ENCODE data around the gene ZBTB24.
"Not testable (repeated sequence)": the region's sequence is repeated elsewhere in the genome, so short reads cannot be mapped to it uniquely, and the experiment has no call there.

Gene ZBTB24

DNA sequence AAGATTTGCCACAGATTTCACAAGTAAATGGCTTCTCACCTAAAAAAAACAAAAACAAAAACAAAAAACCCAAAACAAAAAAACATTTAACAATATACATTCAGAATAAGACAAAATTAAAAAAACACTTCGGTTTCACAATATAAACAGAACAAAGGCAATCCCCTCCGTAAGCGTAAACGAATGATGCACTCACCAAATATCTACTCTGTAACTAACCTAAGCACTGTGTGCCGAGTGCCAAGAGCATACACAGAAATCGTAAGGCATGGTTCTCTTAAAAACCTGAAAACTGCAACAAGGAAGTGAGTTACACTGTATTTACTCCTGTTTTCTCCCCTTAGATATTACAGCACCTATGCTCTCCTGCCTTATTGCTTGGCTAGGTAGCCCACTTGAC, 15.3 kb downstream of the ZBTB24 start:
- no peak for DNase-seq

DNA sequence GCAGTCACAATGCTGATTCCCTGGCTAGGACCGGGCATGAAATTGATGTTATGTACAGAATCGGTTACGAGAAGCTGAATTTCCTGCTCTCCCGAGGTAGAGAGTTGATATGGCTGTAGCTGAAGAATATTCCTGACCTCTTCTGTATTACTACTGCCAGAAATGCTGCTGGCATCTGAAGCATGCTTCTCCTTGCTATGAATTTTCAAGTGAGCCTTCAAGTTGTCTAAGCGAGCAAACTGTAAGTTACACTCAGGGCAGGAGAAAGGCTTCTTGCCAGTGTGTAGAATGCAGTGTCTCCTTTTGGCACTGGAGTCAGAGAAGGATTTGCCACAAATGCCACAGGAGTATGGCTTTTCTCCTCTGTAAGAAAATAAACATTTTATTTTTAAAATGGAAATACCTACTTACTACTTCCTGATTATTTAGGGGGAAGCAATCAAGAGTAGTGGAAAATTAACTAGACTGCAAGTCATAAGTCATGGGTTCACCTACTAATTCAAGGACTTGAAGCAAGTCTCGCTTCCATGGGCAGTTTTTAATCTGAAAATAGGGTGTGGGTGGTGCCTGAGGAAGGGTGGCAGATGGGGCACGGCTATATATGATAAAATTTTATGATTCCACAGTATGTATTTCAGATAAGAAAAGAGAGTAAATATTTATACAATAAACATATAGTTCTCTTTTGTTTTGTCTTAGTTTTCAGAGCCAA, 16.7 kb downstream of the ZBTB24 start:
- no peak for DNase-seq

DNA sequence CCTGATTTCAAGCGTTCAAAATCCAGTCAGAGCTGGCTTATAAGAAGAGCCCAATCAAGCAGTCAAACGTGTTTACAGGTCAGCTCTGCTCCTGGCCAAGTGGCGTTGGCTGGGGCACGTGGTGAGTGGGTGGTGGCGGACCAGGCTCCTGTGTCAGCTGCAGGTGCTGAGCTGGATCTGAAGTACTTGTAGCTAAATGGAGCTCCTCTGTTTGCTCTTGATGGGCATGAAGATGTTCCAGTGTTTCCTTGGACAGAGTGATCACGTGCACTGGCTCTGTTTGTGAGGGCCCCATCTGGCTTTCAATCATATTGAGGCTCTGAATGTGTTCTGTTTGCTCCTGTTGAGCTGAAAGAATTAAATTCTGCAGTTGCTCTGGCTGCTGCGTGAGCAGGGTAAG, 17.2 kb downstream of the ZBTB24 start:
- DNase-seq: no peak

DNA sequence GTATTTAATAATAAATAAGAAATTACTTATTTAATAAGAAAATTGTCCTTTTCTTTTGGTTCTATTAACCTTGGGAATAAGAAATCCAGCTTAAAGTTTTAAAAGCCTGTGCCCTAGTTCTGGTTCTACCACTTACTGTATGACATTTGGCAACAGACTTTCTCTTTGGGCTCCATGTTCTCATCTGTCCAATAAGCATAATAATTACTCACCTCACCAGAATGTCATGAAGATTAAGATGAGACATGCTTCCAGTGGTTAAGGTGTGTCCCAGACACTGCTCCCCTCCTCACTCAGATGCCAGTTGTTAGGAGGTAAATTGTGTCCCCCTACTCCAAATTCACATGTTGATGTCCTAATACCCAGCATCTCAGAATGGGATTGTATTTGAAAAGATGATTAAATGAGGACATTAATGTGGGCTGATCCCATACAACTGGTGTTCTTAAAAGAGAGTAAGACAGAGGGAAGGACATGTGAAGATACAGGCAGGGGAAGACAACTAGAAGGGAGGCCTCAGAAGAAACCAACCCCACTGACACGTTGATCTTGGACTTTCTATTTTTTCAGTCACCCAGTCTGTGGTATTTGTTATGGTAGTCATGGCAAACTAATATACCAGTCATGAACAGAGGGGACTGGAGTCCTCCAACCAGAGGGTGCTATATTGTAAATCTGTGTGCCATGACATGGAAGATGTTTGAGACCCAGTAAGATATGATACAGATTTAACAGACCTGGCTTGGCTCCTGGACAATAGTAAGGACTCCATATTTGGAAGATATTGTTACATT, 21.1 kb downstream of the ZBTB24 start:
- DNase-seq: no peak

DNA sequence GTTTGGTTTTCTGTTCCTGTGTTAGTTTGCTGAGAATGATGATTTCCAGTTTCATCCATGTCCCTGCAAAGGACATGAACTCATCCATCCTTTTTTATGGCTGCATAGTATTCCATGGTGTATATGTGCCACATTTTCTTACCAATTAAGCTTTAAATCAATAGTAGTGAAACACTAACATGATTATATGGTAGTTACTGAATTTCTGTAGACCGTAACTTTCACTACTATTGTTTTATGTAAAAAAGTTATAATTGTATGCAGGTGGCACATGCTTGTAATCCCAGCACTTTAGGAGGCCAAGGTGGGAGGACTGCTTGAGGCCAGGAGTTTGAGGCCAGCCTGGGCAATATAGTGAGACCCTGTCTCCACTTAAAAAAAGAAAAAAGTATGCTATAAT, 21.8 kb downstream of the ZBTB24 start:
- DNase-seq: not testable (repeated sequence)

DNA sequence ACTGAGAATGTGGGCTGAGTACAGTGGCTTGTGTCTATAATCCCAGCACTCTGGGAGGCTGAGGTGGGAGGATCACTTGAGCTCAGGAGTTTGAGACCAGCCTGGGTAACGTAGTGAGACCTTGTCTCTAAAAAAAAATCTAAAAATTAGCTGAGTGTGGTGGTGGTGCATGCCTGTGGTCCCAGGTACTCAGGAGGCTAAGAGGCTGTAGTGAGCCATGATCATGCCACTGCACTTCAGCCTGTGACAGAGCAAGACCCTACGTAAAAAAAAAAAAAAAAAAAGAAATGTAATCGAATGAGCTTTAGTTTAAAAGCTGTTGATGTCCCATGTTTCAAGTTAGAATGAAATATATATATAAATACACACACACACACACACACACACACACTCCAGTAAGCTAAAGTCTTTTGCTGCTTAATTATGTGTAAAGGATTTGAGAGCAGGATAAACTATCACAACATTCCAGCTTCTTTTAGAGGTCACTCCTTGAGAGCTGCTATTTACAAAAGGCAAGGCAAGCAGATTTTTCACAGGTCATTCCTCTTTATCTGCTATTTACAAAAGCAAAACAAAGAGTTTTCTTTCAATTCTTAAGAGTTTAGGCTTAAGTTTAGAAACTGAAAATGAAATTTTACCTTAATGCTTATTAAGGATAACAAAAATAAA, 22.7 kb downstream of the ZBTB24 start:
- no peak for DNase-seq

DNA sequence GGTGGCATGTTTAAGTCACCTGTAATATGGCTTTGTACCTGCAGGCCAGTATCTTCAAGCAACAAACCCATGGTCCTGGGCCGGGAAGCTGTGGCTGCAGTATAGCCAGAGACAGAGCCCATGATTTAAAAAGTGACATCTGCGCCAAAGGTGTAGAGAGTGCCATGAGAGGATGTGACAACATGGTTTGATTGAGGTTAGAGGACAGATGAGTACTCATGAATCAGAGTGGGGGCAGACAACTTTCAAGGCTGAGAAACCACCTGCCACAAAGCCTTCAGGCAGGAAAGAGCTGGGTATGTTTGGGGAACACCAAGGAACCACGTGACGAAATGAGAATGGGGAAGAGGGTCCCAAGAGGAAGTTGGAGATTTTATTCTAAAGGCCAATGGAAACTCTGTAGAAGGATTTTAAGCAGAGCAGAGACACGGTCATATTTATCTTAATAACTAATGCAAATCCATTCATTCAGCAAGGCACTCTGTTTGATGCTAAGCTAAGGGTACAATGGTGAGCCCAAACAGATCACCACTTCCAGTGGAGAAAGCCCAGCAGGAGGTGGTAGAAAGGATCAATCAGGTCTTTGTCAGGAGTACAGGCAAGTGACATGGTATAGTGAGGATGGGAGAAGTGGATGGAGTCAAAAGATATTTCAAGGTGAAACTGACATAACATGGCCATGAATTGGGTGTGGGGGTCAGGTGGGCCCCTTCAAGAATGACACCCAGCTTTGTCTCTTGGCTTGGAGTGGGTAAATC, 24.1 kb downstream of the ZBTB24 start:
- DNase-seq: no peak

DNA sequence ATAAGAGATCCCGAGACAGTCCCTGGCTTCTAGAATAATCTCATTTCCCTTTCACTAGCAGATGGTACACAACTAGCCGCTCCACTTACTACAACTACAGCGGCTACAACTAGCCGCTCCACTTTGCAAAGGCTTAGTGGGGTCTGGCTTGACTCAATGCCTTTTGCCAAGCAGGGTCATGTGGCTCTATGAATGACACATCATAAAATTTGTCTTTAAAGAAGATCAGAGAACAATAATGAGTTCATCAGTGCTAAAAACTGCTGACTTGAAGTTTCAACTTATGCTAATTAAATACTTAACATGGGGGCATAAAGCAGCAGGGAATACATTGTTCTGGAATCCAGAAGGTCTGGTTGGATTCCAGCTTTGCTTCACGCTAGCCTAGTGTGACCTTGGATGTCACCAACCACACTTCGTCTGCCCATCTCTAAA, 25.4 kb downstream of the ZBTB24 start:
- DNase-seq: no peak

DNA sequence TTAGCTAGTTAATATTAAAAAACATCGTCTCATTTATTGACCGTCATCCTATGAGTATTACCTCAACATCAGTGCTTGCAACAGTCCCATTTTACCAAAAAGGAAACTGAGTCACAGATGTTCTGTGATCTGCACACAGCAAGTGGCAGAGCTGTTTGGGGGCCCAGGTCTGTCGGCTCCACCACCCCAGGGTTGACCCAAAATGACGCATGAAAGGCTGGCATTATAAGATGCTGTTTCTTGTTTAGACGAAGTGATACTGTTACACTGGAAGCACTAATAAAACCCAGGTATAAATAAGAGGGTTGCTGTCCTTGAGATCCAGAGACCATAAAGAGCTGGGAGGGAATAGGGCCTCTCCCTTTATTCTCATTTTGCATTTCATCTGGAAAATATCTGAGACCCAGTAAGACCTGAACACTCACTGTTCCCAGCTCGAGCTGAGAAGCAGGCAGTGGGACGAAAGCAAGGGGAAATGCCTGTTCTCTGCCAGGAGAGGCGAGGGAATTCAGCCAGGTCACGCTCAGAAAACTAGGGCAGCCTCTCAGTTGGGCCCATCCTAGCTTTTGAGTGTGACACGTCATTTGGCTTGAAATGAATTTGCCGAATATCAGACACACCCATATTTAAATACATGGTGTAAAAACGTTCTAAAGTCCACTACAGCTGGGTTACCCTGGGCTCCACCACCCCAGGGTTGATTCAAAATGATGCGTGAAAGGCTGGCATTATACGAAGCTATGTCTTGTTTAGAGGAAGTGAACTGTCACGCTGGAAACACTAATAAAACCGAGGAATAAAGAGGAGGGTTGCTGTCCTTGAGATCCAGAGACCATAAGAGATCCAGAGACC, 26.1 kb downstream of the ZBTB24 start:
- no peak for DNase-seq

DNA sequence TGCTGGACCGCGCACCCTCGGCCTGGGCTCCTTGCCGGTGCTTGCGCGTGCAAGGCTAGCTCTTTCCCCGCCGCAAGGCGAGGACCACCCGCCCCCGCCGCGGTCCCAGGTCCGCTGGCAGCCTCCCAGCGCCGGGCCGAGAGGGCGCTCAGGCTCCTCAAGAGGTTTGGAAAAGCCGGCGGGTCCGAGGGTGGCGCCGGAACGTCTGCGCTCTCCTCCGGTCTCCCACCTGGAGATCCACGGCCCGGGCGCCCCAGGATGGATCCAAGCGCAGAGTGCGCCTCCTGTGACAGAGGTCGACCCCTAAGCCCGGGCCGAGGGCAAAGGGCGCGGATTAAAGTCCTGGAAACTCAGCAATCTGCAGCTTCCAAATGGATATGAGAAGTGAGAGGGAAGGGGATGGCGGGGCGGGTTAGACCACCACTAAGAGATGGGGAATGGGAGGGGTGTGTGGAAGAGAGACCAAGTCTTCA, 26.9 kb downstream of the ZBTB24 start:
- DNase-seq: no peak

DNA sequence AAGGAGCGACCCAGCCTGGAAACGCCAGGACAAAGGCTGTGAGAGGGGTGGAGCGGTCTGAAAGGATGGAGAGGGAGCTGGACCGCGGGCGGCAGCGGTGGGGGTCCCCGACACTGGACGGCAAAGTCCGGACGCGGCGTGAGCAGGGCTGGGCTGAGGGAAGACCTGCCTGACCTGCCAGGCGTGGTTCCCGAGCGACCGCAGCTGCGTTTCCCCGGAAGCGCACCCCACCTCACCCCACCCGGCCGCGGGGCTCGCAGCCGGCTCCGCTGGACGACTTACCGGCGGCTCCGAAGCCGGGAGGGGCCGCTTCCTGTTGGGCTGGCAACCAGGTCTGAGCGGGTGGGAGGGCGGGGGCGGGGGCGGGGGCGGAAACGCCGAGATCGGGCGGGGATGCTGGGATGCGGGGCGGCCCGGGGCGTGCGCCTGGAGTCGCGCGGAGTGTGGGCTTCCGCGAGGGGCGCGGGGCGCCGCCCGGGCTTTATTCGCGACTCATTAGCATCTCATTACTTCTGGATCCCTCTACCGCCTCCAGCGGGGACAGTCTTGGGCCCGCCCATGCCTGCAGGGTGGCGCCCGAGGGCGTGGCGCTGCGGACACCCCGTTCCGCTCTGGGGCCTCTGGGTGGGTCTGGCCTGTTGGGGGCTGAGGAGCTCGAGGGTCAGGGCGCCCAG, 27.4 kb downstream of the ZBTB24 start, which contains the start of gene MICAL1:
Gene MICAL1 (minus strand): TSS at position 336 of the 674 bp plus-strand sequence. CDS start 1,576 bp downstream, outside the sequence.
- DNase-seq: peak in 2 of 4 experiments; percentile 46 to 61

DNA sequence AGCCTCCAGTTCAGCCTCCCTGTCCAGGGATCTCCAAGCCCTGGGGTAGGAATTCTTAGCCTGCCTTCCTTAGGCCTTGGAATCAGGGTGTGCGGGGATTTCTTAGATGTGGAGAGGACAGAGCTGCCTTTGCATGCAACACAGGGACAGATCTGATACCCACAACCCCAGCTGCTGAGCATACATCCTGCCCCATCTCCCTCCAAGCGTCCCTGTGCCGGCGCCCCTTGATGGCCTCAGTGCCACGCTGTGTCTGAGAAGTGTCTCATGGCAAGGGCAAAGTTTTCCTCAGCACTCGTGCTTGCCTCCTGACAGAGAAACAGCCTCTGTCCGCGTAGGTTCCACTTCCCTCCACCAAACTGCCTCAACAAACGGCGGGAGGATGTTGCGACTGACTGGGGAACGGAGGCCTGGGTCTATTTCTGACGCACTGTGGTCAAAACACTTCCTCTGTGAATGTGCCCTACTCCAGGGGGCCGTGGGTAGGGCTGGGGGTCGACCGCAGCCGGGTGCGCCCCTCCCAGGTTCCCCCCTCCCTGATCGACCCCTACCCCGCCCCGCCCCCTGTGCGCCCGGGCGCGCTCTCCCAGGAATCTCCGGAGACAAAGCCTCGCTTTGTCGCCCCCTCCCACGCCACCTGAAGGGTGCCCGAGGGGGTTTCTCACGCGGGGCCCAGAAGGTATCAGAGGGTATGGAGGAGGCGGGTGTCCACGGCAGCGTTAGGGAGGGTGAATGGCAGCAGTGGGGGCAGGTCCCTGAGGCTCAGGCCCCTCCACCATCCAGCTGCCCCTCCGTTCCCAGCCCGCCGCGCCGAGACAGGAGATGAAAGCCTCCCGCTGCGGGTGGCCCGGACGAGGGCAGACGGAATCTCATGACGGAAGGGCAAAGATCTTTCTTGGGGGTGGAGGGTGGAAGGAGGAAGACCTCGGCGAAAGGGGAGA, 28.3 kb downstream of the ZBTB24 start:
- DNase-seq: peak in 2 of 4 experiments; percentile 45 to 50

DNA sequence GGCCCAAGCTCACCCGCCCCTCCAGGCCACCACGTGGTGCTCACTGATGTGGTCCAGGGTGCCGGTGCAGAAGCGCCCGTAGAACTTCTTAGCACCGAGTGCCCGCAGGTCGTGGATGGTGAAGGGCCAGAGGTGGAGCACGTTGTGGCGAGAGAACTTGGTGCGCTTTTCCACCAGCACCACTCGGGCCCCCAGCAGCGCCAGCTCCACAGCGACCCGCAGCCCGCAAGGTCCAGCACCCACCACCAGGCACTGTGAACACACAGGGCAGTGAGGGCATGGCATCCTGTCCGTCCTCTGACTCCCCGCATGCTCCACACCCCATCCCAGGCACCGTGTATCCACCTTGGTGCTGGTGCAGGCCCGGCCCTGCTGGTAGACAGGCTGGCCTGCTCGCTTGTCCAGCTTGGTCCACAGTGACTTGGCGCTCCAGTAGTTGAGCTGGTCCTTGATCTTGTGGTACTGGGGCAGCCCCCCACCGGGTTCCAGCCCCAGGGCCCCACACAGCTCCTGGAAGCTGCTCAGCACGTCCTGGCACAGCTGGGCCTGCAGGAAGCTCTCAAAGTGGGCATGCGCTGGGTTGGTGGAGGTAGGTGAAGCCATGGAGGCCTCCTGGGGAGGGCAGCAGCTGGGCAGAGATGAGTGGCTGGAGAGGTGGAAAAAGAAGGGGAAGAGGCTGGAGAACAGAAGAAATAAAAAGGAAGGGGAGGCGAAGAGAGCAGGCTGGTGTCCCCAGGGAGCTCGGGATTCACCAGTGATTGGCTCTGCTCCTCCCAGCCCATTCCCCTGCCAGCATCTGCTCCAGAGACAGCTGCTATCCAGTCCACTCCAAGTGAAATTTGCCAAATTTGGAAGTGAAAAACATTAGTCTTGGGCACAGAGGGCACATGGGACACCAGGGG, 29.2 kb downstream of the ZBTB24 start:
- no peak for DNase-seq

DNA sequence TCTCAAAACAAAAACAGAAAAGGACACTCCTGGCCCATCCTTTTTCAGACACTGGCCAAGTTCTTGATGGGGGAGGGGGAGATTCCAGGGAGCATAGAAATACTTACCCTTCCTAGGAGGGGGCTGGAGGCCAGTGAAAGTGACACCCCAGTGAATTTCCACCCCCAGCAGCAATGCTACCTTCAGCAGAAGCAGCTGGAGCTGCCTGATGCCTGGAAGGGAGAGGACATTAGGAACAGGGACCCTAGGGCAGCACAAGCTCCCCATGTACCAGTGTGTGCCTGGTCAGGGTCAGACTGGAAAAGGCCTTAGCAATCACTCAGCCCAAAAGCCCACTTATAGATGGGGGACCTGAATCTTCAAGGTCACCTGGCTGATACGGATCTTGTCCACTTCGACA, 29.9 kb downstream of the ZBTB24 start:
- no peak for DNase-seq

DNA sequence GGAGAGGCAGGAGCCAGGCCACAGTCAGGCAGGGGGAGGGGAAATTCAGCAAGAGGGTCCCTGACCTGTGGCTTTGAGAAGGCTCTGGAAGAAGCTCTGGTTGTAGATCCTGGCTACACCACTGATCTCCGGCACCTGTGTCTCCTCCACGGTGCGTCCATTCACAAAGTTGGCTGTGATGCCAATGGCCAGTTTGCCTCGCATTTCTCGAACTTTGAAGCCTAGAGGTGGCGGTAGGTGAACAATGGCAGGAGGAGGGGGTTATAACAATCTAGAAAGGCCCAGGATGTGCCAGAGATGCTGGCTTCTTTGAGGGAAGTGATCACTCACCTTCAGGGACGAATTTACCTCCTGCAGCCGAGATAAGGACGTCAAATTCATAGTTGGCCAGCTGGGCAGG, 30.8 kb downstream of the ZBTB24 start:
- no peak for DNase-seq

DNA sequence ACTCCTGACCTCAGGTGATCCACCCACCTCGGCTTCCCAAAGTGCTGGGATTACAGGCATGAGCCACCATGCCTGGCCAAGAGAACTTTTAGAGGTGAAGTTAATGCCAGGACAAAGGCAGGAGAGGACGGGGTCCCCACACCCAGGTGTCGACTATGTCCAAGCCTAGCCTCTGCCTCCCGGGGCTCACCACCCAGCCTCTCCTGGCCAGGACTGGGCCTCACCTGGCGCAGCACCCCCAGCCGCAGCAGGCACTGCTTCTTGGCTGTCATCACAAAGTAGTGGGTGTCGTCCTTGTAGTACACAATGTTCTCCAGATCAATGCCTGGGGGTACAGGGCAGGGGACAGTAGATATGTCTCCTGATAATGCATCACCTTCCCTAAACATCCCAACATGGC, 31.6 kb downstream of the ZBTB24 start:
- DNase-seq: no peak

DNA sequence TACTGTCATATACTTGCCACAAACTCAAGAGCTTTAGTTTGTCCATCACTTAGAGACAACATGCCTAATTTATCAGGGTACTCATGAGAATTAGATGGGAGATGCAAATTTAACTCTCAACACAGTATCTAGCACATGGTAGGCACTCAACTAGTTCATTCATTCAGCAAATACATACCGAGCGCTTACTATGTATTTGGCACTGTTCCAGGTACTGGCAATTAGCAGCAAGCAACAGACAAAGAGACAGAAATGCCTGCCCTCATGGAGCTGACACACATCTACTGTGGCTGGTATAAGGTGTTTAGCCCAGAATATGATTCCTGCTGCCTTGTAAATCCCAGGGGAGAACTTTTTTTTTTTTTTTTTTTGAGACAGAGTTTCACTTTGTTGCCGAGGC, 32.2 kb downstream of the ZBTB24 start:
- DNase-seq: no peak

DNA sequence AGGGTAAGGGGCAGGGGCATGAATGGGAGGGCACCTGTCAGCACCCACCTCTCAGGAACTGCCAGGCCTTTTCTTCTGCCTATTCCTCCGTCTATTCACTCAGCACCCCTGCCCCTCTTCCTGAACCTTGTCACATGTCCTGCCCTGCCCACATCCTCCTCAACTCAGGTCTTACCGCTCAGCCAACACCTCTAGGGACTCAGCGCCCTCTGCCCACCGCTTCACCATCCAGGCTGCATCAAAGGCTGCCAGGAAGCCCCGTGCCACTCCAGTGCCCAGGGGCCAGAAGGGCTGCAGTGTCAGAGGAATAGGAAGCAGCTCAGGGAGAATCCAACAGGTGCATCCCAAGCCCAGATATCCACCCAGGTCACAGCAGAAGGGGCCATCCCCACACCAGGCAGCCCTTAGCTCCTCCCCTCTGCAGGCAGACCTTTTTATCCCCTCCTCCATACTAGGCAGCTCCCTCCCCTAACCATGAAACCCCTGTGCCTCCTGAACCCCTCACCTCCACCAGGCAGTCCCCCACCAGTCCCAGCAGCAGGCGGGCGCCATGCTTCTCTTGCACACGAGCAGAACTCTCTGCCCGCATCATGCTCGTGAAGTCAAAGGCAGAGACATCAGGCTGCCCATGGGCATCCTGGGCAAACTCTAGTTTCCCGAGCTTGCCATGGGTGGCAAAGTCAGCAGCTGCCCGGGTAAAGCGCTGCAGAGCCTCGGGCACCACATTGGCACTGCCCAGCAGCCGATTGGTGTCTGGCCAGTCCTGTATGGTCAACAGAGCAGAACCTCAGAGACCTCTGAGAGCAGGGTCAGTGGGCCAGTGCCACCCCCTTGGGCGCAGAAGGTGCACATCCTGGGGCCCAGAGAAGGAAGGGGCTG, 33.0 kb downstream of the ZBTB24 start:
- DNase-seq: peak in 1 of 4 experiments; percentile 16

Measured in activated naive CD4-positive, alpha-beta T cell (primary cell).